GM20431 (cell line): ENCODE results near the gene ADCY5.
"Not testable (repeated sequence)": the region's sequence is repeated elsewhere in the genome, so short reads cannot be mapped to it uniquely, and the experiment has no call there.

Experiments used
- in situ Hi-C: fragments of 300-500 bp; cut with MseI, MboI; formaldehyde crosslinking; loops from one replicate; pipeline ENCODE4 v1.15.0; 2020; ENCODE audit warnings: low sequenced_read_pairs; ENCODE audit not compliant: unreplicated experiment

ADCY5 gene

GRCh38 chr3:123256256-123256655 is 192.6 kb downstream of the ADCY5 start:
- in situ Hi-C loops = no loop called here

DNA sequence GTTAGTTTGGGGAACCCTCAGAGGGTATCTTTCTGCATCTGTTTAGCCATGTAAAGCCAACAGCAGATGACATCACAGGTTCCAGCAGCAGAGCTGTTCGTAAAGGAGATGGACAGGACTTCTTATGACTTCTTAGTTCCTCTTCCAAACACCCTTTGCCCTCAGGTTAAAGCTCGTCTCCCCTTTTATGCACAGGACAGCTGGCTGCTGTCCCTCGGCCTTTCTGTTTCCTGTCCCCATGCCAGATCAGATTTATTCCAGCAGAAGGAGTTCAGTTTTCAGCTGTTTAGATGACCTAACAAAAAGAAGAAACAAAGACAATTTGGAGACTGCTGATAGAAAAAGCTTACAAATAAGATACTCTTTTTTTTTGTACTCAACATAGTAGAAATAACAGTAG is 202.0 kb downstream of the ADCY5 start:
- in situ Hi-C loops = no loop called here

GRCh38 chr3:123244128-123244527 is 204.8 kb downstream of the ADCY5 start:
- in situ Hi-C loops = no loop called here

GRCh38 chr3:123239756-123240155 is 209.1 kb downstream of the ADCY5 start:
- in situ Hi-C loops = no loop called here

GRCh38 chr3:123239186-123239585 is 209.7 kb downstream of the ADCY5 start:
- in situ Hi-C loops = not testable (repeated sequence)

- in situ Hi-C loops = no loop called here
Observed at GRCh38 chr3:123236902-123237301, 212.0 kb downstream of the ADCY5 start.
